Activated T-helper 1 cell treated with anti-CD3 and anti-CD28 coated beads, Interleukin-12 subunit alpha, Interleukin-12 subunit beta, Interleukin-2, Interleukin-4 antibody, amounts not matched to agents 30 ng/mL and 10 ng/mL and 1 ng/mL, durations not matched to agents 14 hours and 24 hours and 36 hours (primary cell): ENCODE measurements around the gene OTUD7B. TPM values are rescaled to one million over a fixed set of nuclear protein-coding genes. Genes with fewer than 3 reads are reported as not detected.

Experiments used
- DNase-seq: peaks from one replicate; pipeline ENCODE4 v3.0.0; 2021; ENCODE audit warnings: low spot score
- H3K27ac Mint-ChIP-seq: one replicate; pipeline ENCODE4 v1.8.0; 2021; ENCODE audit warnings: mild to moderate bottlenecking, mixed read lengths
- H3K27me3 Mint-ChIP-seq: one replicate; pipeline ENCODE4 v1.8.0; 2022; ENCODE audit warnings: mild to moderate bottlenecking, moderate library complexity, mixed read lengths; ENCODE audit not compliant: insufficient read depth
- H3K36me3 Mint-ChIP-seq: one replicate; pipeline ENCODE4 v1.8.0; 2021; ENCODE audit warnings: low read depth, mixed read lengths
- H3K4me1 Mint-ChIP-seq: one replicate; pipeline ENCODE4 v1.8.0; 2021; ENCODE audit warnings: low read depth, mixed read lengths
- H3K4me3 Mint-ChIP-seq: one replicate; pipeline ENCODE4 v1.8.0; 2021; ENCODE audit warnings: mild to moderate bottlenecking, moderate library complexity, mixed read lengths
- H3K9me3 Mint-ChIP-seq: one replicate; pipeline ENCODE4 v1.8.0; 2021; ENCODE audit warnings: mixed read lengths
- intact Hi-C: fragments of 100-400 bp; cut with micrococcal nuclease; formaldehyde crosslinking; loops from one replicate; pipeline ENCODE4 v1.15.1; 2024
- total RNA-seq: library from RNA; stranded (reverse); gene quantifications from 2 replicates; pipeline ENCODE4 v1.2.3, GENCODE V29; 2022

Gene OTUD7B
- total RNA-seq, 1 donor from 2014 or later = 41.8 TPM

DNA sequence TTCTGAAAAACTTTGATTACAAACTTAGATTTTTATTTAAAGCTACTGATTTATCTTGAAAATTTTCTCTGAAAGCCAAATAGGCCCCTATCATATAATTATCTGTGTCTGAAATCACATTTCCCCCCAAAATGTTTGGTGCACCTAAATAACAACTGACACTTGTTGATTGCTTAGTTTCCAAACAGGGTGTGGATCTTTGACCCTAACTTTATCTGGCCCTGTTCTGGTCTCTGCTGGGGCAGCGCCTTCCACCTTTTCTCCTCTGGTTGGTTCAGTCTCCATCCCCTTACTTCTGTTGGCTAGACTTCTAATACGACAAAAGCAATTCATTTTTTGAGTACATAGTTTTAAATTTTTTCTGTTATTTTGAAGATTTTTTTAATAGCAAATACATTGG lies 10.2 kb upstream of the OTUD7B start:
- H3K4me1 Mint-ChIP-seq = peaks cover 4% of the 10 kb centered on the region
- no peak overlapping the region for H3K27ac Mint-ChIP-seq
- no peak overlapping the region for H3K4me3 Mint-ChIP-seq
- no peaks in the 10 kb centered on the region for H3K36me3 Mint-ChIP-seq
- no peak for DNase-seq
- intact Hi-C loops = no loop called here
- no peaks in the 10 kb centered on the region for H3K9me3 Mint-ChIP-seq
- H3K27me3 Mint-ChIP-seq = peaks cover 11% of the 10 kb centered on the region

DNA sequence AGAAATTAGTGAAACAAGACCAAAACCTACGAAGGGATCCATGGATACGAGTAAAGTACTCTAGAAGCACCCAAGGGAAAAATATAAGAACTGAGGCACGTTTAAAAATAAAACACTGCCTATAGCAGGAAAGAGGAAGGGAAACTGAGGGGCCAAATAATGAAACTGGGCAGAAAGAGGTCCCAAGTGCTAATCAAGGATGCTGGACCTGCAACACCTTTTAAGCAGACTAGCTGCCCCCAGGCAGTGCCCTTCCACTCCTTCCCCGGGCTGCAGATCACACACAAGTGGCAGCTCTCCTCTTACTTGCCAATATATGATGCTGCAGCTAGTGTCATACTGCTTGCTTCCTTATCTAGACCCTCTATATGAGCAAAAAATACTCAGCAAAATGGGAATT lies 7.6 kb upstream of the OTUD7B start:
- Mint-ChIP-seq H3K27ac (no peak overlapping the region), H3K4me3 (no peak overlapping the region), H3K4me1 (peaks cover 4% of the 10 kb centered on the region), H3K36me3 (no peaks in the 10 kb centered on the region), H3K27me3 (peaks cover 6% of the 10 kb centered on the region), H3K9me3 (no peaks in the 10 kb centered on the region)
- DNase-seq = no peak
- intact Hi-C loops = no loop called here

DNA sequence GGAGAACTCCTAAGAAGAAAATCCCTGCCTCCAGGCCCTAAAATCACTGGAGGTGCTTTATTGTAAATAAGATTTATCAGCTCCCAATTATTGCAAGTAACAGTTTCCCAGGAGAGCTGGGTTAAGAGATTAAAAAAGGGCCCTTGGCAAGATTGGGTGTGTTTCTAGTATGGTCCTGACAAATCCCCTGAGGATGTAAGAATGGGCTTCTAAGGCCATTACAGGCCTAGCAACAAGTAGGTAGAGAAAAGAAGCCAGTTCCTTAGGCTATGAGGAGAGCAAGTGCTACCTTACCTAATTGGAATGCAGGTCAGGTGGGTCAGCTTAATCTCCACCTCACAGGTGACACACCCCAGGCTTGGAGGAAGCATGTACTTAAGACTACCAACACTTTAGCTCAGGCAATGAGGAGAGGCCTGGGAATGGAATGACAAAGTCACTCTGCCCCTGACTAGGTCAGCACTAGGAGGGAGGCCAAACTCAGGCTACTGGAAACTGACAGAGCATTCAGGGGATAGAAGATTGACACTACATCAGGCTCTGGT lies 6.8 kb upstream of the OTUD7B start:
- Mint-ChIP-seq H3K4me3 (no peak overlapping the region), H3K4me1 (peaks cover 4% of the 10 kb centered on the region), H3K27ac (no peak overlapping the region), H3K9me3 (no peaks in the 10 kb centered on the region), H3K27me3 (peaks cover 3% of the 10 kb centered on the region), H3K36me3 (no peaks in the 10 kb centered on the region)
- DNase-seq = no peak
- intact Hi-C loops = no loop called here

DNA sequence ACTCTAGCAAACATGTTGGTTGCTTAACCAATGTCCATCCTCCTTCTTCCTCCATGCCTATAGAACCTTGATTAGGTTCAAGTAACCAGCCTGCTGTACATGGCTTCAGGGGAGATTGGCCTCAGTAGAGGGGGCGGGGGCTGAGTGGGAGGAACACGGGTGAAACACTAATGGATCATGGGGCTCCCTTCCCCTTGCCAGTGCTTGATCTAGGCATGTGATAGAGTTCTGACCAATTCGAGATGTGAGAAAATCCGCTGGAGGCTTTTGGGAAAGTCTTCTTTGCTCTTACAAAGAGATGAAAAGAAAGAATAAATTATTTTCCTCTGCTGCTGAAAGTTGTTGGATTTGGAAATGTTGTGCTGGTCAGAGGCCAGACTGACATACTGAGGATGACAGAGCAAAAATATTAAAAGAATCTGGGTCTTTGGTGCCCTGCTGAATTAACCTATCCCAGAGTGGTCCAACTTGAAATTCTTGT lies 5.2 kb upstream of the OTUD7B start:
- no peak for DNase-seq
- Mint-ChIP-seq H3K4me3 (no peak overlapping the region), H3K27me3 (peaks cover 3% of the 10 kb centered on the region), H3K36me3 (no peaks in the 10 kb centered on the region), H3K27ac (no peak overlapping the region), H3K4me1 (no peaks in the 10 kb centered on the region), H3K9me3 (no peaks in the 10 kb centered on the region)
- intact Hi-C loops = no loop called here

DNA sequence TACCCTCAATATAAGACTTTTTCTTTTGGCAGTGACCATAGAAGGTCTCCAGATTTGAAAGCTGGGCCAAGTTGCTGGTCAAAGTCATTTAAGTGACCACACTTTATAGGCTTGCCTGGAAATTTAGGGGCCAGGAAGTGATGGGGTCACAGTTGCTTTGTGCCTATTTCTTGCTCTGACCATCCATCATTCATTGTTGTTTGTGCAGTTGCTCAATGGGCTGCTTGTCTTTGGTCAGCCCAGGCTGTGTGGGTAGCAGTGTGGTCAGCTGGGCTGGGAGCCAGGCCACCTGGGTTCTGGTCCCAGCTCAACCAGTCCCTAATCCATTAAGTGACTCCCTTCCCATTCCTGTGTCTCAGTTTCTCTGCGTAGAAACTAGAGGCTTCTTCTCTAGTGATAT lies 2.1 kb upstream of the OTUD7B start:
- Mint-ChIP-seq H3K27me3 (peaks cover 5% of the 10 kb centered on the region), H3K36me3 (peaks cover 8% of the 10 kb centered on the region), H3K27ac (no peak overlapping the region), H3K4me3 (no peak overlapping the region), H3K4me1 (peaks cover 24% of the 10 kb centered on the region), H3K9me3 (no peaks in the 10 kb centered on the region)
- intact Hi-C loops = loop anchor here (5.0 kb wide), 1 partner anchor 40 kb away; no protein-coding TSS in a partner anchor
- DNase-seq = no peak

DNA sequence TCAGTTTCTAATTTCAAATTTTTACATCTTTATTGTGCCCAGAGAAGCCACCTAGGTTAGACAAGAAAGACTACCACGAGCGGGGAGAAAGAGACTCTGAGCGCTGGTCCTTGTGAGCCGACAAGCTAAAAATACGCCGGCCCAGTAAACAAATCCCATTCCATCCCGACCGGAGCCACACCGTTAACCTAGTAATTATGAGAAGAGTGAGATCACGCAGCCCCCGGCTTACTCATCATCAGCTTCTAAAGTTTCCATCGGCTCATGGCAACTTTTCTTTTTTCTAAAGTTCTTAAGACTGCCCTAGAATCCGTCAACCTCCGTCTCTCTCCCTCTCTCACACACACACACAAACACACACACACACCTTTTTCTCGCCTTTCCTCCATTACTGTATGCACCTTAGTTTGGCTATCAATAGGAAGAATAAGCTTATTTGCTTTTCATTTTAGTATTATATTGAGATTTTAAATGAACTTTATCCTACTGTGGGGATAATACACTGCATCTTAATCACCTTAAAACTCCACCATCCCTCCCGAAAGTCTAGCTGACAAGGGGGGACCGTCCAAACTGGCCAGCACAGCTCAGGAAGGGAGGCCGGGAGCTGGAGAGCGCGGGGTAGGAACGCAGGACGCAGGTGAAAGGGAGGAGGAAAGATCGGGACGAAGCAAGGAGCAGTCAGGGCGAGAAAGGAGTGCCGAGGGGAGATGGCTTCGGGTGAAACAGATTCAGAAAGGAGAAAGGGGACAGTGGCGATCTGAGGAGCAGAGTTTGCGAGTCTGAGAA lies 728 bp downstream of the OTUD7B start:
- peak; percentile 27 for DNase-seq
- intact Hi-C loops = loop anchor here (1.0 to 5.0 kb wide), 7 partner anchors 43 to 603 kb away; partner anchors contain the start of genes ANP32E and VPS45
- H3K9me3 Mint-ChIP-seq = no peaks in the 10 kb centered on the region
- H3K4me3 Mint-ChIP-seq = peak overlapping the region; percentile 99
- H3K4me1 Mint-ChIP-seq = peaks cover 35% of the 10 kb centered on the region
- peaks cover 2% of the 10 kb centered on the region for H3K27me3 Mint-ChIP-seq
- H3K36me3 Mint-ChIP-seq = peaks cover 23% of the 10 kb centered on the region
- H3K27ac Mint-ChIP-seq = peak overlapping the region; percentile 98

DNA sequence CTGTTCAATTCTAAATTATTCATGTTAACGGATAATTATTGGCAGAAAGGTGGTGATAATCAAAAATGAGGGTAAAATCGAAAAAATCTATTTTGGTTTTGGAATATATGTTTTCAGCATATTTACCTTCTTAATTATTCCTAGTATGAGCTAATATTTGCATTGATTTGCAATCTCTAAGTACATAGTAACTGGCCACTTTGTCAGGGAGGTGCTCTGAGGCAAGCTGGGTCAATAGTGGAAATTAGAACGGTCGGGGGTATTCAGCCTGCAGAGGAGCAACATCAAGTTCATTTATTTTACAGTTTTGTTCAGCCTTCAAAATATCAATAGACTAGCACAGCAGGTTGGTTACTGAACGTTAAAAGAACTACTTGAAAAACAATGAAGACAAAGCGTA lies 1.8 kb downstream of the OTUD7B start:
- H3K4me1 Mint-ChIP-seq = peaks cover 41% of the 10 kb centered on the region
- DNase-seq = no peak
- no peak overlapping the region for H3K27ac Mint-ChIP-seq
- intact Hi-C loops = loop anchor here (1.0 to 5.0 kb wide), 5 partner anchors 70 to 604 kb away; partner anchors contain the start of gene ANP32E
- peaks cover 28% of the 10 kb centered on the region for H3K36me3 Mint-ChIP-seq
- peaks cover 2% of the 10 kb centered on the region for H3K27me3 Mint-ChIP-seq
- no peaks in the 10 kb centered on the region for H3K9me3 Mint-ChIP-seq
- H3K4me3 Mint-ChIP-seq = peak overlapping the region; percentile 99

DNA sequence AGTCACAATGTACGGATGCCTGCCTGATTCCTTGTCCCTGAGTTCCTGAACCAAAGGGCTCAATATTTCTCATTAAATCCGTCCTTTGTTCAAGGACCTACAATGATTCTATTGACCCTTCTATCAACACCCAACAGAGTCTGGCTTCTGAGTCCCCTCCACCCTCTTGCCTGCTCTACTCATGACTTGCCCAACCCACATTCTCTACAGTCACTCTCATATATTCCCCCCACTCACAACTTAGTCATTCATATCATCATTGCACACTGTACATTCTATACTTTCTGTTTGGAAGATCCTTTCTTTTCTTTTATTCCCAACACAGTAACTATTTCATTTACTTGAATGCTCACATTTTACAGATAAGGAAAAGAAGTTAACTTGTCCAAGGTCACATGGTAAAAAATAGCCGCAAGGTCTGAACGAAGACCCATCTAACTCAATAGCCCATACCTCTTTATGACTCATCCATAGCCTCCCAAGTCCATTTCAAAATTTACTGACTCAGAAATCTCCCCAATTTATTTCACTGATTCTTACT lies 3.6 kb downstream of the OTUD7B start:
- peak overlapping the region; percentile 68 for H3K27ac Mint-ChIP-seq
- peak overlapping the region; percentile 46 for H3K4me3 Mint-ChIP-seq
- no peaks in the 10 kb centered on the region for H3K9me3 Mint-ChIP-seq
- intact Hi-C loops = loop anchor here (1.0 to 5.0 kb wide), 2 partner anchors 11 to 605 kb away; no protein-coding TSS in a partner anchor
- peaks cover 40% of the 10 kb centered on the region for H3K36me3 Mint-ChIP-seq
- peaks cover 47% of the 10 kb centered on the region for H3K4me1 Mint-ChIP-seq
- DNase-seq = no peak
- H3K27me3 Mint-ChIP-seq = peaks cover 2% of the 10 kb centered on the region

DNA sequence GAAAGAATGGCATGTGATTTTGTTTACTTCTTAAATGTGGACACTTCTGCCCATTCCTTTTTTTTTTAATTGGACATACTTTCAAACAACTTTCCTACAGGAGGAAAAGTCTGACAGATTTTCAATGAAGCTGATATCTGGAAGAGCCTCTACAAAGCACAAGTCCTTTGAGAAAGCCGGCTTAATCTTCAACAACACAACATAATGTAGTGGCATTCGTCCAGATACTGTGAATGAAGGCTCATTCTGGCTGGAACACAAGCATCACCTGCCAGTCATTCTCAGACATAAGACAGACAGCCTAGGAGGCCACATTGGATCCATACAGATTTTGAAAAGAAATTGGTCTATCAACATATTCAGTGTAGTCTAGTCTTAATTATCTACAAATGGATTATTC lies 4.9 kb downstream of the OTUD7B start:
- H3K4me1 Mint-ChIP-seq = peaks cover 57% of the 10 kb centered on the region
- H3K4me3 Mint-ChIP-seq = no peak overlapping the region
- peaks cover 4% of the 10 kb centered on the region for H3K27me3 Mint-ChIP-seq
- H3K27ac Mint-ChIP-seq = no peak overlapping the region
- H3K9me3 Mint-ChIP-seq = no peaks in the 10 kb centered on the region
- no peak for DNase-seq
- intact Hi-C loops = loop anchor here (5.0 kb wide), 1 partner anchor 607 kb away; no protein-coding TSS in a partner anchor
- peaks cover 51% of the 10 kb centered on the region for H3K36me3 Mint-ChIP-seq

DNA sequence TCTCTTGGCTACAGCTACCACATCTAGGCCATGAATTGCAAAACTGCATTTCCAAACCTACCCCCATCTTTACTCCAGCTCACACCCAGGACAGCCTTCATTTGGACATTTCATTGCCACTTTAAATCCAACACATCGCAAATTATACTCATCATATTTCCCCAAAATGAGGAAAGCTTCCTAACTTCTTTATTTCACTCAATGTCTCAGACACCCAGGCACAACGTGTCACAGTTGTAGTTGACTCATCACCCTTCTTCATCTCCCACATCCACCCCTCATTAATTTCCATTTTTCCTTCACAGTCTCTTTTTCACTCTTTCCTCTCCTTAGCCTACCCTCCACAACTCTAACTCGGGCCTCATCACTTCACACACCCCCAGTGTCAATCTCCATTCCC lies 6.7 kb downstream of the OTUD7B start:
- intact Hi-C loops = no loop called here
- Mint-ChIP-seq H3K4me3 (peak overlapping the region; percentile 35), H3K36me3 (peaks cover 63% of the 10 kb centered on the region), H3K27me3 (peaks cover 2% of the 10 kb centered on the region), H3K9me3 (no peaks in the 10 kb centered on the region), H3K27ac (peak overlapping the region; percentile 14), H3K4me1 (peaks cover 49% of the 10 kb centered on the region)
- DNase-seq = no peak

DNA sequence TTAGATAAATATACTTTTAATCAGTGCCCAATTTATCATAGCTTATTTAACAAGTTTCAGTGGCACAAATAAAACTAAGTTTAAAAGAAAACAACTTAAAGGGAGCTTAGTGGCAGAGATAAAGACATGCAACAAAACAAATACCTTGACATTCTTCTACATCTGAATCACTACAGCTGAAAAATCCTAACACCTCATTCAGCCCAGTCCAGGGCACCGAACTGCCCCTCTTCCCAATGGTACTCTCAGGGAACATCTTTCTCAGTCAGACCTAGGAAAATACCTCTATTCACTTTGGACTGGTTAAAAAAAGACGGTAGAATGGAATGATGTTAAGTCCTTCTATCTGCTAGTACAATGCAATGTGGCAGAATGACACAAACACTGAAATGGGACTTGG lies 8.3 kb downstream of the OTUD7B start:
- intact Hi-C loops = no loop called here
- Mint-ChIP-seq H3K27me3 (peaks cover 2% of the 10 kb centered on the region), H3K4me1 (peaks cover 49% of the 10 kb centered on the region)

DNA sequence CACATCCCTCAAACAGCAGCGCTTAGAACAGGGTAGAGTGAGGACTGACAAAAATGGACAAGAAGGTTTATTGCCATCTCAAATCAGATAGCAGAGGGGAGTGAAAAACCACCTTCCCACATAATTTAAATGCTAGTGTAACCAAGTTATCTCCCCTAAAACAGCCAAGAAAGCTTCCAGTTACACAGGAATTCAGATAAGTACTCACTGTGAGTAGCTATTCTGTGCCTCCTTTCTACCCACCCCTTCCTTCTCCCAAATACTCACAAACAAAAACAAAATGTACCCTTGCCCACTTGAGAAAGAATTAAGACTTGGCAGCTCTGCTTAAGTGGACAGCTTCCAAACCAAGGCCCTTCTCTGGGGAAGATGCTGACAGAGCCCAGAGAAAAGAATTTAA lies 9.1 kb downstream of the OTUD7B start:
- DNase-seq = no peak
- peaks cover 46% of the 10 kb centered on the region for H3K36me3 Mint-ChIP-seq
- H3K27me3 Mint-ChIP-seq = peaks cover 2% of the 10 kb centered on the region
- H3K9me3 Mint-ChIP-seq = no peaks in the 10 kb centered on the region
- no peak overlapping the region for H3K27ac Mint-ChIP-seq
- H3K4me3 Mint-ChIP-seq = no peak overlapping the region
- intact Hi-C loops = no loop called here
- peaks cover 50% of the 10 kb centered on the region for H3K4me1 Mint-ChIP-seq

More for the DNA sequence above, 8.3 kb downstream of the OTUD7B start:
- no peaks in the 10 kb centered on the region for H3K9me3 Mint-ChIP-seq
- H3K27ac Mint-ChIP-seq = no peak overlapping the region
- no peak for DNase-seq
- H3K36me3 Mint-ChIP-seq = peaks cover 53% of the 10 kb centered on the region
- H3K4me3 Mint-ChIP-seq = no peak overlapping the region
